OCI-LY1 (cell line): ENCODE data around the gene MMP13.

Experiments
- H2AFZ ChIP-seq: fragments of 200-600 bp; sonication (generic), shearing (Covaris generic); 2 replicates; pipeline ENCODE4 v1.6.0; 2014; ENCODE audit warnings: antibody characterized with exemption, mild to moderate bottlenecking, low read length
- H3F3A ChIP-seq: fragments of 200-600 bp; sonication (generic), shearing (Covaris generic); 2 replicates; pipeline ENCODE4 v1.6.0; 2014; ENCODE audit warnings: mild to moderate bottlenecking, antibody characterized with exemption, low read length, moderate library complexity; ENCODE audit not compliant: insufficient read depth
- H3K27ac ChIP-seq: fragments of 200-600 bp; sonication (generic); 2 replicates; pipeline ENCODE4 v1.5.1; 2014; ENCODE audit warnings: low read length, mixed run types, mild to moderate bottlenecking, low read depth; ENCODE audit not compliant: poor library complexity, severe bottlenecking
- H3K27me3 ChIP-seq: fragments of 200-600 bp; sonication (generic); 2 replicates; pipeline ENCODE4 v1.6.0; 2014; ENCODE audit warnings: antibody characterized with exemption, mild to moderate bottlenecking, low read length, moderate library complexity; ENCODE audit not compliant: insufficient read depth
- H3K36me3 ChIP-seq: fragments of 200-600 bp; sonication (generic); 2 replicates; pipeline ENCODE4 v1.6.1; 2014; ENCODE audit warnings: mild to moderate bottlenecking, antibody characterized with exemption, low read length, moderate library complexity, mixed read lengths; ENCODE audit not compliant: insufficient read depth
- H3K4me1 ChIP-seq: fragments of 200-600 bp; sonication (generic); 2 replicates; pipeline ENCODE4 v1.5.1; 2014; ENCODE audit warnings: mild to moderate bottlenecking, low read length, moderate library complexity; ENCODE audit not compliant: insufficient read depth, severe bottlenecking
- H3K4me2 ChIP-seq: fragments of 200-600 bp; sonication (generic), shearing (Covaris generic); 2 replicates; pipeline ENCODE4 v1.6.1; 2014; ENCODE audit warnings: low read length
- H3K4me3 ChIP-seq: fragments of 200-600 bp; sonication (generic); 2 replicates; pipeline ENCODE4 v1.5.1; 2014; ENCODE audit warnings: low read length, low read depth, mild to moderate bottlenecking, mixed read lengths; ENCODE audit not compliant: poor library complexity, severe bottlenecking
- H3K79me2 ChIP-seq: fragments of 200-600 bp; shearing (Covaris generic); 2 replicates; pipeline ENCODE4 v1.6.1; 2016; ENCODE audit warnings: mixed run types, low read length, mixed read lengths; ENCODE audit not compliant: insufficient read depth
- H3K9ac ChIP-seq: fragments of 200-600 bp; sonication (generic), shearing (Covaris generic); 2 replicates; pipeline ENCODE4 v1.6.1; 2014; ENCODE audit warnings: mild to moderate bottlenecking, low read length, mixed read lengths
- H3K9me2 ChIP-seq: fragments of 200-600 bp; sonication (generic), shearing (Covaris generic); 2 replicates; pipeline ENCODE4 v1.6.1; 2014; ENCODE audit warnings: low read depth, mild to moderate bottlenecking, low read length, mixed read lengths
- H3K9me3 ChIP-seq: fragments of 200-600 bp; shearing (Covaris generic); 2 replicates; pipeline ENCODE4 v1.6.1; 2014; ENCODE audit warnings: low read length, mixed read lengths
- H4K20me1 ChIP-seq: fragments of 200-600 bp; sonication (generic), shearing (Covaris generic); 2 replicates; pipeline ENCODE4 v1.6.0; 2016; ENCODE audit warnings: mild to moderate bottlenecking, low read length; ENCODE audit not compliant: insufficient read depth
- CTCF ChIP-seq: fragments of 200-600 bp; sonication (generic), shearing (Covaris generic); IDR thresholded peaks from 2 replicates; pipeline ENCODE4 v1.5.1; 2017; ENCODE audit warnings: mild to moderate bottlenecking, antibody characterized with exemption, low read length, moderate library complexity, mixed read lengths
- EZH2 ChIP-seq: fragments of 200-600 bp; sonication (generic), shearing (Covaris generic); IDR thresholded peaks from 2 replicates; pipeline ENCODE4 v1.8.0; 2017; ENCODE audit warnings: borderline replicate concordance, mixed run types, mild to moderate bottlenecking, antibody characterized with exemption, low read length, moderate library complexity, mixed read lengths

The MMP13 gene

DNA sequence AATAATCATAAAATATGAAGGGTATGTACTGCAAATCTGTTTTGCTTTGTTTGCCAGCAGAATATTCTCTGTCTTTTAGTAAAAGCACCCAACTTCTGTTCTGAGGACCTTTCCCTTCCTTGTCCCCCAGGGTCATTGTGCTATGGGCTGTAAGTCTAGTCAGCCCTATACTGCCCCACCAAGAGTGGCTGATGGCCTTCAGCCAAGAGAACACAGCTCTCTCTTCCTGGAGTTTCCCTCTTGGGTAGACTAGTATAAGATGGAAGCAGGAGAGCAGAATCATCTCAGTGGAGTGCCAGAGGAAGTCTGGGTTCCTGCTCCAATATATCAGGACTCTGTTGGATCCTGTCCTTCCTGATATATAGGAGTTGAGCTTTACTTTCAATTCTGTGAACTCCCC lies 29.0 kb downstream of the MMP13 start:
- no peak for TF ChIP-seq CTCF
- no peak for TF ChIP-seq EZH2
- no peak overlapping the region for H3K27ac ChIP-seq
- no peak overlapping the region for H2AFZ ChIP-seq
- H3K9ac ChIP-seq = no peak overlapping the region
- H3K36me3 ChIP-seq = no peaks in the 10 kb centered on the region
- H3K79me2 ChIP-seq = no peaks in the 10 kb centered on the region
- no peak overlapping the region for H3K4me2 ChIP-seq
- H3K27me3 ChIP-seq = no peaks in the 10 kb centered on the region
- H3K9me2 ChIP-seq = no peaks in the 10 kb centered on the region
- H4K20me1 ChIP-seq = no peaks in the 10 kb centered on the region
- H3K4me3 ChIP-seq = no peak overlapping the region
- H3K9me3 ChIP-seq = no peaks in the 10 kb centered on the region
- H3F3A ChIP-seq = no peaks in the 10 kb centered on the region
- no peaks in the 10 kb centered on the region for H3K4me1 ChIP-seq

GRCh38 chr11:102925988-102926387 lies 29.5 kb downstream of the MMP13 start:
- H3K9me3 ChIP-seq = no peaks in the 10 kb centered on the region
- H3K4me1 ChIP-seq = no peaks in the 10 kb centered on the region
- H3K4me2 ChIP-seq = no peak overlapping the region
- H3K36me3 ChIP-seq = no peaks in the 10 kb centered on the region
- H2AFZ ChIP-seq = no peak overlapping the region
- H3K27ac ChIP-seq = no peak overlapping the region
- H3F3A ChIP-seq = no peaks in the 10 kb centered on the region
- no peaks in the 10 kb centered on the region for H4K20me1 ChIP-seq
- H3K27me3 ChIP-seq = no peaks in the 10 kb centered on the region
- H3K9me2 ChIP-seq = no peaks in the 10 kb centered on the region
- no peak overlapping the region for H3K9ac ChIP-seq
- no peak for TF ChIP-seq CTCF
- H3K79me2 ChIP-seq = no peaks in the 10 kb centered on the region
- no peak overlapping the region for H3K4me3 ChIP-seq

DNA sequence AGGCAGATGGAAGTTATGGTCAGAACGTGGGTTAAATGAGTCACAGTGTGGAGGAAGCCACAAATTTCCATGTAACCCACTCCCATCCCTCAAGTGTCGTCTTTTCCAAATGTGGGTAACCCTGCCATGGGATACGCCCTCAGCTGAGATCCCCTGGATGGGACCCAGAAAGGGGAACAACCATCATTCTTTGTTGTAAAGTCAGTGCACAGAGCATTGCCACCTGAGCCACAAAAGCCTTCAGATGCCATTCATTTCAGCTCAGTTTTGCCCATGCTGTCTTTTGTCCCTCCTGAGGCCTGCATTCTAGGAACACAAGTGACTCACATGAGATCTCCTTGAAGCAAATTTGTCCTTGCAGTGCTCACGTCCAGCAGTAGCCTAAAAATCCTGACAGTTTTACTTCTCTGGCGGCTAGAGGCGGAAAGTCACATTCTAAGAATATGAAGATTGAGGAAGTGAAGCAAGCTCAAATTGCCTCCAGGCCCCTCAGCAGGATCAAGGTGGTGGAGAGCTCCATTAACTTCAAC lies 30.6 kb downstream of the MMP13 start:
- Histone ChIP-seq H3F3A (no peaks in the 10 kb centered on the region), H3K79me2 (no peaks in the 10 kb centered on the region), H3K27me3 (no peaks in the 10 kb centered on the region), H3K9ac (no peak overlapping the region), H3K36me3 (no peaks in the 10 kb centered on the region), H3K4me3 (no peak overlapping the region), H3K27ac (no peak overlapping the region), H3K4me2 (no peak overlapping the region), H4K20me1 (no peaks in the 10 kb centered on the region), H3K9me3 (no peaks in the 10 kb centered on the region), H3K9me2 (no peaks in the 10 kb centered on the region), H3K4me1 (no peaks in the 10 kb centered on the region), H2AFZ (no peak overlapping the region)
- TF ChIP-seq EZH2 = no peak
- TF ChIP-seq CTCF = no peak
